Activated CD4-positive, CD25-positive, alpha-beta regulatory T cell treated with anti-CD3 and anti-CD28 coated beads, Interleukin-2, amount 50 U/mL, for 72 hours (primary cell): ENCODE results near the gene RASGRF1.

Source experiments
- DNase-seq: peaks from one replicate; pipeline ENCODE4 v3.0.0; 2021

RASGRF1 gene

DNA sequence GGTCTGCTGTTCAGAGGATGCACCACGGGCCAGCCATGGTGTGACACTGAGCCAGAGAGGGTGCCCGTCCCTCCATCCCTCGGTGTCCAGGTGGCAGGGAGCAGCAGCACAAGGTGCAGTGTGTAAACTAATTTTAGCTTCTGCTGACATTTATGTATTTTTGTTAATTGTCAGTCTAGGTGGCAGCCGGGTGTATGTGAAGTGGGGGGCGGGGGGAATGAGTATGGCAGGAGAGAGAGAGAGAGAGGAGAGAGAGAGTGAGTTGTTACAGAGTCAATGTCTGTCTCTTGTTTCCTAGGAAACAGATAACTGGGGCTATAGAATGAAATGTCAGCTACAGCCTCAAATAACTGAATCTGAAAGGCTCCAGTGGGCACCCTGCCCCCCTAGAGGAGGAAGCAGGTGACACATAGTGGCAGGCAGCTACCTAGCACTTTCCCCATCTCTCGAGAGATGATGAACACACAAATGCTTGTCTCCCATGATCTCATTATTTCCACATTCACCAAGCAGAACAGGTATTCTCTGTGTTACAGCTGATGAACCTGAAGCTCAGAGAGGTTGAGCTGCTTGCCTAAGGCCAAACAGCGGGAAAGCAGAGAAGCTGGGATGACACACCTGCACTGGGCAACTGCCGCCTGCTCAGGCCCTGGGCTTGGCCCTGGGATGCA, 24.7 kb downstream of the RASGRF1 start:
- DNase-seq, result no peak

DNA sequence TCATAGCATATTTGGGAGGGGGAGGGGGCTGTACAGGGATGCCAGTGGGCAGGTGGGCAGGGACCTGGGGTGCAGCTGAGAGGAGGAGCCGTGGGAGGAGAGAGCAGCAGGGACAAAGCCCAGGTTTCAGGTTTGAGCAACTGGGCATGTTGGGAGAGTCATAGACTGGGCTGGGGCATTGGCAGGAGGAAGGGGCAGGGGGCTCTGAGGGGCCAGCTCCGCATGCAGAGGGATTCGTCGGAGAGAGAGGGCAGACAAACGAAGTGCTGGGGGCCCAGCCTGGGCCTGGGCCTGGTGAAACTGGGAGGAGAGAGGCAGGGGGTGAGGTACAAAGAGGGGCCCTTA, 25.2 kb downstream of the RASGRF1 start:
- no peak for DNase-seq

GRCh38 chr15:79064496-79064895, 26.1 kb downstream of the RASGRF1 start:
- DNase-seq, result no peak

DNA sequence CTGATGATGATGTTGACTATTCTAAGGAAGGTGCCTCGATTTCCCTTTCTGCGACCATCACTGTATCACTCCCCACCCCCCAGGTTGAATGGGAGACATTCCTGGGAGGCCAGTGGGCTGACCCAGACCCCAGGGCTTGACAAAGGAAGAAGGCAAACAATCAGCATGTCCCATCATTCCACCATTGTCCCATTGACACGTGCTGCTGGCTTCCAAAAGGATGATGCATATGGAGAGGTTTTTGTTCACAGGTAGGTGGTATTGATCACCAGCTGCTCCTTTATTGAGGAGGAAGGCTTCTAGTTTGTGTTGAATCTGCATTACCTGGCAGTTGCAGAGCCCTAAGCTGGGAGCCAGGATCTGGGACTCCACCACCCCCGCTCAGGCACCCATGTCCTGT, 30.4 kb downstream of the RASGRF1 start:
- DNase-seq, result no peak

- DNase-seq, result no peak
Observed at GRCh38 chr15:79059081-79059572, 31.5 kb downstream of the RASGRF1 start.

- no peak for DNase-seq
Observed at GRCh38 chr15:79058260-79058850, 32.2 kb downstream of the RASGRF1 start.

DNA sequence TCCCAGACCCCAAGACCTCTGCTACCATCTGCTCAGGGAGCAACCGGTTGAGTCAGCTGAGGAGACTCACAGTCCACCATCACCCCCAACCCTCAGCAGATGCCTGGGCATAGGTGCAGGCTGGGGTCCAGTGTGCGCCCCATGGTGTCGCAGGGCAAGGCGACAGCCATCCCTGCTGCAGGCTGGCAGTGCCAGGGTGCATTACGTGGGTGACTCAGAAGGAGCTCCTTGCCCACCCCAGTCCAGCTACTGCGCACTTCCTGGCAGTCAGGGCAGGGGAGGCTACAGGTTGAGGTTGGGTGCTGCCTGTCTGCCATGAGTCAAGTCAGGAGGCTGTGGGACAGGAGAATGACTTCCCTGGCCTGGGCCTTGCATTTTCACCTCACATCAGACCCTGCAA, 33.5 kb downstream of the RASGRF1 start:
- no peak for DNase-seq

- no peak for DNase-seq
Observed at GRCh38 chr15:79054350-79054749, 36.2 kb downstream of the RASGRF1 start.

DNA sequence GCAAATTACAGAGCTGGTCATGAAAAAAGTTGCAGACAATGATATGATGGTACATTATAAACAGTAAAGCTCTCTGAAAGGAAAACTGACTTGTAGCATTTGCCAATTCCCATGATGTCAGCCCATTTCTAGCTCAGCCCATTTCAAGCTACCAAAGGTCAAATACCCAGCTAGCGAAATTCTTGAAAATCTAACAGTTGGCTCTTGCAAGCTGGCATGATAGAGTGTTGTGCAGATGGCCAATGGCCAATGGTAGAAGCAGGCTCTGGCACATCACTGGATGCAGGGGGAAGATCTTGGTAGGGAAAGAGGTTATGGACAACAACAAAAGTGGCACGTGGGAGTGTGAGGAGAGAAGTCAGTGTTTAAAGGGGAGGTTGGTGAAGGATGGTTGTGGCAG, 36.7 kb downstream of the RASGRF1 start:
- DNase-seq, result no peak

DNA sequence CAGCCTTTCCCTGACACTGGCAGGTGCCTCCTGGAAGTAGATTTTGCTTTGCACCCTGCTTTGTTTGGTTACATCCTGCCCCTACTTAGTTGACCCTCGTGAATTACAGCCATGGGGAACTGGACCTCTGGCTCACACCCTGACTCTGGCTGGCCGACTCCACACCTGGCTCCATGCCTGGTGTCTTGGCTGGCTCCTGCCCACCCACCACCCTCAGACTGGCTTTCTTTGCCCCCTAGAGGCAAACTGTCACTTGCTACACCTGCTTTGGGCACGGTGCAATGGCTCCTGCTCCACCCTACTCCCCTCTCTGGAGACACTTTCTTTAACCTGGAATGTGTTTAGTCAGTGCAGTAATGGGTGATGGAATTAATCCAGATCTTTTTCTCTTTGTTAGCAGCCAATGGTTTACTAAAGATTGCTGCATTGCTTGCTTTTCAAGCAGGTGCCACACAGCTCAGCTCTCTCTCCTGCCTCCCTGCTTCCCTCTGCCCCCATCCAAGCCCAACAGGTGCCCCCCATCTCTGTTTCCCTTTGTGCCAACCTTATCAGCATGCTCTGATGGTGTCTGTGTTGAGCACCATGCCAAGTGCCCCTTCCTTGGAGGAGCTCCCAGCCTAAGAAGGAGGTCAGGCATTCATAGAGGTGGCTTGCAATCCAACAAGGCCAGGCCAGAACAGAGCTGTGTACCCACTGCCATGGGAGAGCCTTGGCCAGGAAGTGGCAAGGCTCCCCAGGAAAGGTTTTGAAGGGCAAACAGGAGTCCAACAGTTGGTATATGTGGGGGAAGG, 38.4 kb downstream of the RASGRF1 start:
- DNase-seq, result no peak

DNA sequence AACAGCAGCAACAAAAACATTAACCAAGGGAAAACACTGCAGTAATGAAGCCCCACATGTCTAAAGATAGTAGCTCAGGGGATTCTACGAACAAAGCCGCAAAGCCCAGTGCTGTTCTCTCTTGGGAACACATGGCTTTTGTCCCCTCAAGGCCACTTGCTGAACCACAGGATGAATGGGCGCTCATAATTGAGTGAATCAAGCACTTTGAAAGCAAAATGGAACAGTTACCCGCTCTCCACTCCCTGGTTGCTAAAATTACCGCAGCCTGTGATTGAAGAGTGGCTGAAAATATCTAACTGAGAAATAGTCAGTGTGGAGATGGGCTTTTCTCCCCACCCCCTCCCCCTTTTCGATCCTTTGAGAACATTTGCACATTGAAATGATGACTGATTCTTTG, 39.6 kb downstream of the RASGRF1 start:
- no peak for DNase-seq

GRCh38 chr15:79050341-79050740, 40.2 kb downstream of the RASGRF1 start:
- no peak for DNase-seq

DNA sequence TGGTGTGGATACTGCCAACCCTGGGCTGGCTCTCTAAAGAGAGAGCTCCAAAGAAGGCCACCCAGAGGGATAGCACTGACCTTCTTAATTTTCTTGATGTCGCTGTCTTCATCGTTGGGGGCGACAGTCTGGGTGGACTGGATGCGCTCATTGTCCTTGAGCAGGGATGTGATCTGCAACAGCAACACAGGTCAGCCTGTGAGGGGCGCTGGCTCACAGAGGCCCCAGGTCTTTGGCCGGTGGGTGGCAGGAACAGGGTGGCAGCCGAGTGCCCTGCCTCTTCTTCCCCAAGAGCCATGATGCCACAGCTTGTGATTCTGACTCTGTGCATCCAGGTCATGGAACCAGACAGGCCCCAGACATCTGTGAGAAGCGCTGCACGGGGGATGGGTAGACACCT, 41.2 kb downstream of the RASGRF1 start:
- no peak for DNase-seq

- no peak for DNase-seq
Observed at GRCh38 chr15:79047676-79048439, 42.7 kb downstream of the RASGRF1 start.

GRCh38 chr15:79046691-79047404, 43.7 kb downstream of the RASGRF1 start:
- no peak for DNase-seq

DNA sequence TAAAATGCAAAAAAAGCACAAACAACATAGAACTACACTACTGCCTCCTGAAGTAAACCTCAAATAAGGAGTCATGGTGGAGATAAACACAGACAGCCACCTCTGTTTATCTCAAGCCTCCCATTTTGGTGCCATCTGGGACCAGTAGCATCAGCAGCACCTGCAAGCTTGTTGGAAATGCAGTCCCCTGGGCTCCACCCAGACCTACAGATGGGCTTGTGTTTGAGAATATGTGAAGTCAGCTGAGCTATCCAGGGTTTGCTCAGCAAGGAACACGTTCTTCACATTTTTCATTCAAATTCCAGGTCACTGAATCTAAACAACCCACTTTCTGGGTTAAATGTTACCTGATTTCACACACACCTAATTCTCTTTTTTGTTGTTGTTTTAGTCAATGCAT, 45.5 kb downstream of the RASGRF1 start:
- no peak for DNase-seq

- no peak for DNase-seq
Observed at GRCh38 chr15:79042213-79042928, 48.2 kb downstream of the RASGRF1 start.

DNA sequence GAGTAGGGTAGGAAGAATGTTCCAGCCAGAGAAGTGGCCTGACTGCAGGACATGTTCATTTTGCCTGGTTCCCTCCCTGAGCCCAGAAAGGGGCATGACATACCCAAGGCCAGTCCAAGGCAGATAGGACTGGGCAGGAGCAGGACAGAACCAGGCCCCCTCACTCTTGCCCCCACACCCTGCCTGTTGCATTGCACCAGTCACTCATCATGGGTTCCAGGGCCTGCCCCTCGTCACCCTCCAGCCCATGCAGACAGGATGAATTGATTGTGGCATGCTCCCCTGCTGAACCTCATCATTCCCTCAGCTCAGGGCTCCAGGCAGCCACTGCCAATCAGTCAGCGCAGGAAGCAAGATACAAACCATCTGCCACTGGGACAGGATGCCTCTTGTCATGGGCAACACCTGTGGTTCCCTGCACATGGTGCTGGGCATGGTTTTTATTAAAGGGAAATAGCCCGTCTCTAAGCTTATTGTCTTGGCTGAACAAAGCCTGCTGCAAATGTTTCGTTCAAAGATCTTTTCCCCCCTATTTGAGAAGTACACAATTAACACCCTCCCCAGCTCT, 48.9 kb downstream of the RASGRF1 start:
- no peak for DNase-seq

- DNase-seq, result no peak
Observed at GRCh38 chr15:79037848-79038247, 52.7 kb downstream of the RASGRF1 start.

DNA sequence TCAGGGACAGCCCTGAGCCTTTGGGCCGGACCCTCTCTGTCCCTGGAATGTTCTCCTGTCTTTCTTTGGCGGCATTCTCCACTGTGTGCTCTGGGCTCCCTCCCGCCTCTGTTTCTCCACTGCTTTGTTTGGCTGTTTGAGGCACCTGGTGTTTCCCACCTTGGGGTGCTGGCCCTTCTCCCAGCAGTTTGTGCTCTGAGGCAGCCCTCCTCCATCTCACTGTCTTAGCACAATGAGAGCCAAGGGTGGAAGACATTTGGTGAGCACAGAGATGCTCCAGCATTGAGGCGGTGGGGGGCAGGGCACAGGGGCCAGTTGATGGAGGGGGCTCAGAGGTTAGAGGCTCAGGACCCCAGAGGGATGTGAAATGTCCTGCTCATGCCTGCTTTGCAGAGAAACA, 54.3 kb downstream of the RASGRF1 start:
- no peak for DNase-seq

- no peak for DNase-seq
Observed at GRCh38 chr15:79035814-79036213, 54.8 kb downstream of the RASGRF1 start.
